HG03103 (cell line): Measurements from ENCODE around the gene PAM.

Experiments used
- ATAC-seq: cut with Tn5 transposase; IDR thresholded peaks from one replicate; pipeline ENCODE4 v1.9.1; 2021; ENCODE audit warnings: low read depth; ENCODE audit not compliant: unreplicated experiment

The PAM gene

GRCh38 chr5:102802708-102803458 lies 47.8 kb downstream of the PAM start:
- no peak for ATAC-seq

GRCh38 chr5:102807878-102808502 lies 52.9 kb downstream of the PAM start:
- no peak for ATAC-seq

GRCh38 chr5:102809033-102809432 lies 53.9 kb downstream of the PAM start:
- no peak for ATAC-seq

- no peak for ATAC-seq
Observed at GRCh38 chr5:102811972-102812371, 56.9 kb downstream of the PAM start.

GRCh38 chr5:102813740-102814139 lies 58.6 kb downstream of the PAM start:
- ATAC-seq: no peak

- no peak for ATAC-seq
Observed at GRCh38 chr5:102815084-102815483, 60.0 kb downstream of the PAM start.

- no peak for ATAC-seq
Observed at GRCh38 chr5:102815540-102816332, 60.6 kb downstream of the PAM start.

GRCh38 chr5:102818345-102818744 lies 63.2 kb downstream of the PAM start:
- no peak for ATAC-seq

- ATAC-seq: no peak
Observed at GRCh38 chr5:102818934-102819333, 63.8 kb downstream of the PAM start.

GRCh38 chr5:102819634-102820033 lies 64.5 kb downstream of the PAM start:
- no peak for ATAC-seq

GRCh38 chr5:102823441-102823874 lies 68.4 kb downstream of the PAM start:
- ATAC-seq: no peak

- no peak for ATAC-seq
Observed at GRCh38 chr5:102826629-102827028, 71.5 kb downstream of the PAM start.

- ATAC-seq: no peak
Observed at GRCh38 chr5:102830241-102830640, 75.1 kb downstream of the PAM start.

GRCh38 chr5:102832445-102832844 lies 77.3 kb downstream of the PAM start:
- no peak for ATAC-seq

GRCh38 chr5:102833146-102833545 lies 78.0 kb downstream of the PAM start:
- no peak for ATAC-seq

- no peak for ATAC-seq
Observed at GRCh38 chr5:102834438-102834964, 79.4 kb downstream of the PAM start.

GRCh38 chr5:102835717-102836116 lies 80.6 kb downstream of the PAM start:
- no peak for ATAC-seq

GRCh38 chr5:102841021-102841420 lies 85.9 kb downstream of the PAM start:
- no peak for ATAC-seq

GRCh38 chr5:102843997-102844396 lies 88.9 kb downstream of the PAM start:
- ATAC-seq: no peak

- no peak for ATAC-seq
Observed at GRCh38 chr5:102845041-102845440, 89.9 kb downstream of the PAM start.

GRCh38 chr5:102850503-102850902 lies 95.4 kb downstream of the PAM start:
- ATAC-seq: no peak
